Neuronal stem cell (in vitro differentiated cells): Measurements from ENCODE around the gene PWWP2B.

Experiments used
- DNase-seq: peaks from one replicate; pipeline ENCODE4 v3.0.0-alpha.2; 2013; ENCODE audit warnings: low spot score
- H2AFZ ChIP-seq: one replicate; pipeline ENCODE4 v1.6.1; 2013; ENCODE audit warnings: mild to moderate bottlenecking, low read length, inconsistent platforms
- H2AK5ac ChIP-seq: 2 replicates; pipeline ENCODE4 v1.6.1; 2013; ENCODE audit warnings: low read depth, mild to moderate bottlenecking, inconsistent platforms, low read length, moderate library complexity, mixed read lengths
- H2BK120ac ChIP-seq: 2 replicates; pipeline ENCODE4 v1.6.1; 2013; ENCODE audit warnings: low read depth, mild to moderate bottlenecking, inconsistent platforms, low read length, moderate library complexity, mixed read lengths
- H2BK12ac ChIP-seq: one replicate; pipeline ENCODE4 v1.6.1; 2013; ENCODE audit warnings: low read length, inconsistent platforms
- H2BK15ac ChIP-seq: 2 replicates; pipeline ENCODE4 v1.6.1; 2013; ENCODE audit warnings: mild to moderate bottlenecking, low read length, inconsistent platforms, mixed read lengths
- H2BK5ac ChIP-seq: one replicate; pipeline ENCODE4 v1.6.1; 2013; ENCODE audit warnings: inconsistent platforms, mild to moderate bottlenecking, low read length, moderate library complexity
- H3K14ac ChIP-seq: one replicate; pipeline ENCODE4 v1.6.1; 2013; ENCODE audit warnings: low read length, inconsistent platforms
- H3K18ac ChIP-seq: 2 replicates; pipeline ENCODE4 v1.6.1; 2013; ENCODE audit warnings: low read length, inconsistent platforms
- H3K23ac ChIP-seq: 2 replicates; pipeline ENCODE4 v1.6.1; 2013; ENCODE audit warnings: low read depth, mild to moderate bottlenecking, mixed read lengths, low read length, inconsistent platforms; ENCODE audit not compliant: poor library complexity
- H3K27ac ChIP-seq: replicated peaks from 3 replicates; pipeline ENCODE4 v1.5.1; 2013; ENCODE audit warnings: low read length, inconsistent platforms
- H3K27me3 ChIP-seq, 3 experiments: 2 replicates each; pipeline ENCODE4 v1.6.1; 2013; ENCODE audit warnings: low read length in 3 of 3, mild to moderate bottlenecking in 2 of 3, inconsistent platforms in 1 of 3, low read depth in 1 of 3, mixed read lengths in 1 of 3, moderate library complexity in 1 of 3; ENCODE audit not compliant: control insufficient read depth in 3 of 3, insufficient read depth in 3 of 3
- H3K36me3 ChIP-seq, 2 donors: replicated peaks in 1 of 2; 2 replicates each; pipeline ENCODE4 v1.6.1; 2013; ENCODE audit warnings: low read length in 2 of 2; ENCODE audit not compliant: control insufficient read depth in 2 of 2, insufficient read depth in 2 of 2
- H3K4ac ChIP-seq: 2 replicates; pipeline ENCODE4 v1.6.1; 2013; ENCODE audit warnings: inconsistent platforms, mild to moderate bottlenecking, low read length, moderate library complexity
- H3K4me1 ChIP-seq, 2 donors: 1 replicate in 1 of 2; 2 replicates in 1 of 2; pipeline ENCODE4 v1.6.1; 2013; ENCODE audit warnings: low read length in 2 of 2, low read depth in 1 of 2; ENCODE audit not compliant: control insufficient read depth in 2 of 2, insufficient read depth in 1 of 2
- H3K4me2 ChIP-seq: one replicate; pipeline ENCODE4 v1.6.1; 2013; ENCODE audit warnings: mild to moderate bottlenecking, low read length, inconsistent platforms; ENCODE audit not compliant: insufficient read depth, poor library complexity, severe bottlenecking
- H3K4me3 ChIP-seq, 2 donors: 2 replicates each; pipeline ENCODE4 v1.5.1; 2013; ENCODE audit warnings: low read length in 2 of 2, mild to moderate bottlenecking in 2 of 2, inconsistent platforms in 1 of 2, moderate library complexity in 1 of 2
- H3K79me1 ChIP-seq: one replicate; pipeline ENCODE4 v1.6.1; 2013; ENCODE audit warnings: low read depth, mild to moderate bottlenecking, inconsistent platforms, low read length, moderate library complexity
- H3K9ac ChIP-seq: one replicate; pipeline ENCODE4 v1.6.1; 2013; ENCODE audit warnings: mild to moderate bottlenecking, low read depth, low read length, inconsistent platforms; ENCODE audit not compliant: poor library complexity
- H3K9me3 ChIP-seq, 2 donors: replicated peaks in 1 of 2; 2 replicates each; pipeline versions ENCODE3 to v1.6.1; 2013; ENCODE audit warnings: low read length in 2 of 2, mild to moderate bottlenecking in 2 of 2, inconsistent platforms in 1 of 2, low read depth in 1 of 2, mixed read lengths in 1 of 2, moderate library complexity in 1 of 2; ENCODE audit not compliant: control insufficient read depth in 2 of 2, insufficient read depth in 1 of 2
- H4K8ac ChIP-seq: one replicate; pipeline ENCODE4 v1.6.1; 2013; ENCODE audit warnings: low read depth, mild to moderate bottlenecking, inconsistent platforms, low read length, moderate library complexity
- H4K91ac ChIP-seq: one replicate; pipeline ENCODE4 v1.6.1; 2013; ENCODE audit warnings: low read length, low read depth, mild to moderate bottlenecking, inconsistent platforms; ENCODE audit not compliant: poor library complexity
- WGBS, 2 donors: extraction: QIAGEN DNeasy Blood & Tissue Kit; methylation state at CpG; one replicate each; pipeline ENCODE4 v1.1.7; 2013; ENCODE audit warnings: missing lambda C conversion rate in 2 of 2, mixed read lengths in 1 of 2; ENCODE audit not compliant: insufficient read length in 2 of 2, insufficient replicate concordance in 1 of 2; ENCODE audit errors: extremely low coverage in 2 of 2; 5-methylcytosine and 5-hydroxymethylcytosine counted together

Gene PWWP2B

DNA sequence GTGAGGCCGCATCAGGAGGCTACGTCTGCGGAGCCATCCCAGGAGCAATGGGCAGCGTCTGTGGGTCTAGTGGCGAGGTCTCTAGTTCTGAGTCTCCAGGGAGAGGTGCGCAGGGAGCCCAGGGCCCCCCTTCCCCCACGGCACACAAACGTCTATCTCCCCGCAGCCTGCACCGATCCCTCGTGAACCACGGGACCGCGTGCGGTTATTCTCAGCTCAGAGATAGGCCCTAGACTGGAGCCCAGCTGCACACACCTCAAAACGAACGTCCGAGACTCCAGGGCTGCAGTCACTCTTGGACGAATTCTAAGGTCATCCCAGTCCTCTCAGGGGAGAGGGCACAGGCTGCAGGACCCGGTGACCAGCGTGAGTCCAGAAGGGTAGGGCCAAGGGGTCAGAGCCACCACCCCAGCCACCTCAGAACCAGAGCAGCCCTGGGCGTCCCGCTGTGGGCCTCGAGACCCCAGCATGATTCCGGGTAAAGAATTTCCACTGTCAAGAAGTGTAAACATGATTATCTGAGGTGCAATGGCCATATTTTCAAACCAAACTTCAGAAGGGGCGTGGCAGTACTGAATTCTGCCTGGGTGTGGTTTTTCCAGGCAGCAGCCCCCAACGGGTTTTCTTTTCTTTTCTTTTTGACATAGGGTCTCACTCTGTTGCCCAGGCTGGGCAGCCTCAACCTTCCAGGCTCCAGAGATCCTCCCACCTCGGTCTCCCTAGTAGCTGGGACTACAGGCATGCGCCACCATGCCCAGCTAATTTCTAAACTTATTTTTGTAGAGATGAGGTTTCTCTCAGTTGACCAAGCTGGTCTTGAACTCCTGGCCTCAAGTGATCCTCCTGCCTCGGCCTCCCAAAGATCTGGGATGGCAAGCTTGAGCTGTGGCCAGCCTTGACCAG lies 57.5 kb downstream of the PWWP2B start:
- Histone ChIP-seq H4K8ac (peak overlapping the region; percentile 43), H2AK5ac (peak overlapping the region; percentile 94), H3K4me3 (no peak overlapping the region), H2BK5ac (no peak overlapping the region), H3K4me1 (peaks cover 7 to 8% of the 10 kb centered on the region in 2 donors), H3K9ac (no peak overlapping the region), H2BK12ac (peak overlapping the region; percentile 75), H3K14ac (no peak overlapping the region), H2AFZ (no peak overlapping the region), H3K27me3 (peaks cover 0 to 41% (median 6%) of the 10 kb centered on the region in 3 experiments), H3K4ac (peak overlapping the region; percentile 11), H3K27ac (no peak overlapping the region), H3K36me3 (no peaks in the 10 kb centered on the region), H2BK15ac (peak overlapping the region; percentile 87), H2BK120ac (no peak overlapping the region), H3K4me2 (no peak overlapping the region), H3K18ac (no peak overlapping the region), H3K9me3 (no peaks in the 10 kb centered on the region), H3K23ac (peak overlapping the region; percentile 31), H3K79me1 (peaks cover 4% of the 10 kb centered on the region), H4K91ac (peak overlapping the region; percentile 64)
- no CpG with 5 or more reads among the region's 30 CpGs for WGBS, 2 donors
- no peak for DNase-seq

DNA sequence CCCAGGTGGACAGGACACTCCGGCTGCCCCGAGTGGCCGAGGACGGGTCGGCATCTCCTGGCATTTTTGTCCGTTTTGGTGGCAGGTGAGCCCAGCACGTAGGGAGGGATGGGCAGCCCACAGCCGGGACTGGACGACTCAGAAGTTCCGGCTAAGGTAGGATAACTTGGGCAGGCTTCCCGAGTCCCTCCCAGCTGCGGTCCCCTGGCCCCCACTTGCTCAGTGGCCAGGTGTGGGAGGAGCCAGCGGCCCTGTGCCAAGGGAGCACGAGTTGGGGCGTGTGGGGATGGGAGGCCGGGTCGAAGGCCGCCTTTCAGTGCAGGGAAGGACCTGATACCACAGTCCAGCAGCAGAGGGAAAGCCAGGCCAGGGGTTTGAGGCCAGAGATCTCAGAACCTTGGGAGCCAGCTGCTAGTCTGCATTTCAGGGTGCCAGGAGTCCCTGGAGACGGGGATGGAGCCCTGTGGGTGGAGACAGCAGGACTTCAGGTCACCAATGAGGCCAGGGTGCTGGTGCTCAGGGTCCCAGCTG lies 58.5 kb downstream of the PWWP2B start:
- no peak for DNase-seq

DNA sequence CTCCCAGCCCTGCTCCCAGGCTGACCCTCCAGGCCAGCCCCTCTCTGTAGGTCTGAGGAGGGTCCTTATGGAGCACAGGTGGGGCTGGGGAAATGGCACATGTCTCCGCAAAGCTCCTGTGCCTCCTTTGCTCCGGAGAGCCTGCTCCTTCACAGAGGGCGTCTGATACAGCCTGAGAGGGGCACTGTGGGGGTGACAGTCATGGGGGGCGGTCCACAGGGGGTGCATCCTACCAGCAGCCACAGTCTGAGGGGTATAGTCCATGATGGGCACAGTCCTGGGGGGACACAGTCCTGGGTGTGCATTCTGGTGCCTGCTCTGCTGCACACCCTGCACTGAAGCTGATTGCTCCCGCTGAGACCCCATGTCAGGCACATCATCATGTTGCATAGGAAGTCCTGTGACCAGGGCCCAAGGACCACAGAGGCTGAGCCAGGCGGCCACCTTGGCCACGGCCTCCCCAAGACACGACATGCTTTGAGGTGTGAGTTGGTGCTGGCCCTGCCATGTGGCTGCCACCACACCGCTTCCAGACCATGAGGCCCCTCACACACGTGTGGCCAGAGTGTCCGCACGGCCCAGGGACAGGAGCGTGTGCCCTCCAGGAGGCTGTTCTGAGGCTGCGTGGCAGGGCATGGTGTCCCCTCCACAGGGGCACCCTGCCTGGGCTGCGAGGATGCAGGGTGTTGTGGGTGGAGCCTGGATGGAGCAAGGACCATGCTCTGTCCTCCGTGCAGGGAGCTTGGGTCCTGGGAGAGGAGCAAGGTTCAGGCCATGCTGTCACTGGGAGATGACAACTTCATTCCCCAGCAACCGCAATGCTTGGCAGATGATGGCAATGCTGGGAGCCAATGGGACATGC lies 59.2 kb downstream of the PWWP2B start:
- DNase-seq, result no peak
- no CpG with 5 or more reads among the region's 17 CpGs for WGBS, 2 donors
- peak overlapping the region; percentile 60 for H3K23ac ChIP-seq
- peaks cover 4% of the 10 kb centered on the region for H3K79me1 ChIP-seq
- no peak overlapping the region for H3K4me3 ChIP-seq
- H4K91ac ChIP-seq, result no peak overlapping the region
- no peaks in the 10 kb centered on the region for H3K36me3 ChIP-seq
- peak overlapping the region; percentile 57 for H3K18ac ChIP-seq
- peak overlapping the region; percentile 78 for H2BK15ac ChIP-seq
- no peak overlapping the region for H3K4ac ChIP-seq
- peaks cover 4 to 5% of the 10 kb centered on the region in 2 donors for H3K4me1 ChIP-seq
- peak overlapping the region; percentile 72 for H3K9ac ChIP-seq
- peak overlapping the region; percentile 17 for H4K8ac ChIP-seq
- H2BK5ac ChIP-seq, result no peak overlapping the region
- H3K27me3 ChIP-seq, result peaks cover 0 to 57% (median 6%) of the 10 kb centered on the region in 3 experiments
- H2AFZ ChIP-seq, result no peak overlapping the region
- no peak overlapping the region for H2BK120ac ChIP-seq
- peak overlapping the region; percentile 94 for H2AK5ac ChIP-seq
- H3K27ac ChIP-seq, result no peak overlapping the region
- H3K4me2 ChIP-seq, result no peak overlapping the region
- H2BK12ac ChIP-seq, result peak overlapping the region; percentile 99
- H3K14ac ChIP-seq, result peak overlapping the region; percentile 21
- no peaks in the 10 kb centered on the region for H3K9me3 ChIP-seq

More for the DNA sequence above, 58.5 kb downstream of the PWWP2B start:
- Histone ChIP-seq H4K91ac (no peak overlapping the region), H3K4ac (no peak overlapping the region), H3K23ac (peak overlapping the region; percentile 43), H4K8ac (peak overlapping the region; percentile 17), H2AK5ac (peak overlapping the region; percentile 94), H2AFZ (no peak overlapping the region), H3K4me3 (no peak overlapping the region), H3K79me1 (peaks cover 4% of the 10 kb centered on the region), H3K14ac (peak overlapping the region; percentile 82), H3K36me3 (no peaks in the 10 kb centered on the region), H3K9ac (no peak overlapping the region), H2BK12ac (no peak overlapping the region), H3K27me3 (peaks cover 0 to 50% (median 6%) of the 10 kb centered on the region in 3 experiments), H3K9me3 (no peaks in the 10 kb centered on the region), H3K27ac (no peak overlapping the region), H3K4me2 (no peak overlapping the region), H2BK120ac (no peak overlapping the region), H3K18ac (peak overlapping the region; percentile 57), H2BK5ac (no peak overlapping the region), H2BK15ac (peak overlapping the region; percentile 43), H3K4me1 (peaks cover 7 to 8% of the 10 kb centered on the region in 2 donors)
- WGBS, 2 donors, result no CpG with 5 or more reads among the region's 19 CpGs
